K562 (cell line): ENCODE results near the gene IFI30. TPM values are rescaled to one million over a fixed set of nuclear protein-coding genes. Genes with fewer than 3 reads are reported as not detected.
A peak's percentile ranks its signal among the peaks of the same experiment; 100 is the strongest.

Experiments
- ATAC-seq: fragments of 200-7000 bp; cut with Tn5 transposase; 3 replicates; pipeline ENCODE4 v1.9.1; 2020; ENCODE audit warnings: moderate library complexity
- BruUV-seq: library from RNA; stranded (reverse); fragments of 400-500 nt; replicated peaks from 2 replicates; lab custom pipeline; 2021; lab: Mats Ljungman, UMichigan
- CTCF ChIA-PET: fragments of 300-600 bp; formaldehyde crosslinking; extraction: SDS; loops from one replicate; lab custom pipeline; 2021; ENCODE audit warnings: low intra/inter-chr PET ratio; lab: Yijun Ruan, JAX
- POLR2A ChIA-PET: fragments of 300-600, 350-650 bp; sonication (Branson Sonifier 250); formaldehyde crosslinking; extraction: SDS; loops from one replicate; lab custom pipeline; 2021; ENCODE audit warnings: antibody characterized with exemption, inconsistent platforms; lab: Yijun Ruan, JAX
- DNase-seq, 4 experiments: peaks; one replicate each; pipeline versions ENCODE4 v3.0.0 to v3.0.0-alpha.2; 2011 to 2018; ENCODE audit warnings: low spot score in 3 of 4, mixed read lengths in 3 of 4; ENCODE audit errors: extremely low read depth in 1 of 4
- FAIRE-seq: peaks from 2 replicates; lab custom pipeline; 2011; peaks lifted over from hg19 to GRCh38; lab: Jason Lieb, UNC
- H2AFZ ChIP-seq: 2 replicates; pipeline ENCODE4 v1.6.0; 2011; ENCODE audit warnings: low read depth, low read length, control low read depth, inconsistent platforms
- H3K27ac ChIP-seq: fragments of 200-600 bp; 3 replicates; pipeline ENCODE4 v1.8.0; 2011; ENCODE audit warnings: low read depth, mild to moderate bottlenecking, control low read depth, inconsistent platforms, low read length, moderate library complexity, mixed read lengths; ENCODE audit errors: extremely low read depth
- H3K27me3 ChIP-seq, 2 experiments: fragments of 300-600 bp in 1 of 2; 2 replicates in 1 of 2; 3 replicates in 1 of 2; pipeline versions ENCODE4 v1.6.0 to v1.8.0; 2011; ENCODE audit warnings: inconsistent platforms in 2 of 2, low read length in 2 of 2, mild to moderate bottlenecking in 1 of 2, mixed read lengths in 1 of 2, moderate library complexity in 1 of 2; ENCODE audit not compliant: control insufficient read depth in 2 of 2, insufficient read depth in 2 of 2
- H3K36me3 ChIP-seq: fragments of 300-600 bp; 3 replicates; pipeline ENCODE4 v1.8.0; 2011; ENCODE audit warnings: mild to moderate bottlenecking, low read length, inconsistent platforms; ENCODE audit not compliant: control insufficient read depth, insufficient read depth
- H3K4me1 ChIP-seq, 2 experiments: fragments of 200-600 bp in 1 of 2; replicated peaks in 1 of 2; 2 replicates in 1 of 2; 3 replicates in 1 of 2; pipeline versions ENCODE4 v1.5.1 to v1.8.0; 2011; ENCODE audit warnings: inconsistent platforms in 2 of 2, low read length in 2 of 2, mild to moderate bottlenecking in 1 of 2, mixed read lengths in 1 of 2, moderate library complexity in 1 of 2; ENCODE audit not compliant: control insufficient read depth in 2 of 2, insufficient read depth in 2 of 2
- H3K4me2 ChIP-seq: 2 replicates; pipeline ENCODE4 v1.6.1; 2011; ENCODE audit warnings: low read length, control low read depth, inconsistent platforms, mixed read lengths; ENCODE audit not compliant: insufficient read depth
- H3K4me3 ChIP-seq: fragments of 200-600 bp; sonication (generic), shearing (Covaris generic); 2 replicates; pipeline ENCODE4 v1.5.1; 2016; ENCODE audit warnings: control low read depth, inconsistent platforms
- H3K79me2 ChIP-seq: fragments of 200-600 bp; 3 replicates; pipeline ENCODE4 v1.8.0; 2011; ENCODE audit warnings: low read length, inconsistent platforms; ENCODE audit not compliant: control insufficient read depth, insufficient read depth
- H3K9ac ChIP-seq, 2 experiments: 2 replicates each; pipeline versions ENCODE4 v1.6.0 to v1.6.1; 2011; ENCODE audit warnings: low read depth in 2 of 2, low read length in 2 of 2, control low read depth in 1 of 2, inconsistent platforms in 1 of 2, mild to moderate bottlenecking in 1 of 2, mixed read lengths in 1 of 2; ENCODE audit not compliant: insufficient read depth in 1 of 2
- H3K9me1 ChIP-seq: one replicate; pipeline ENCODE4 v1.6.0; 2011; ENCODE audit warnings: inconsistent platforms, mild to moderate bottlenecking, low read length, moderate library complexity; ENCODE audit not compliant: control insufficient read depth, insufficient read depth
- H3K9me3 ChIP-seq: replicated peaks from 2 replicates; pipeline ENCODE4 v1.5.1; 2011; ENCODE audit warnings: low read depth, low read length, inconsistent platforms; ENCODE audit not compliant: control insufficient read depth, insufficient read depth
- H4K20me1 ChIP-seq: replicated peaks from 2 replicates; pipeline ENCODE4 v1.6.1; 2011; ENCODE audit warnings: low read length, inconsistent platforms, mixed read lengths; ENCODE audit not compliant: control insufficient read depth, insufficient read depth
- HDAC1 ChIP-seq, 2 experiments: fragments of 450-650 bp; IDR thresholded peaks; 2 replicates each; pipeline ENCODE4 v1.6.1; 2016 to 2017; ENCODE audit warnings: inconsistent platforms in 1 of 2, mild to moderate bottlenecking in 1 of 2, moderate library complexity in 1 of 2
- MAFK ChIP-seq: IDR thresholded peaks from 2 replicates; pipeline ENCODE4 v1.6.1; 2011; ENCODE audit warnings: low read length, improper control_type of control experiment
- MCM2 ChIP-seq: fragments of 450-650 bp; IDR thresholded peaks from 2 replicates; pipeline ENCODE4 v1.6.1; 2017; ENCODE audit warnings: low read depth, mild to moderate bottlenecking
- POLR2AphosphoS5 ChIP-seq: IDR thresholded peaks from 2 replicates; pipeline ENCODE4 v1.6.1; 2011; ENCODE audit warnings: mild to moderate bottlenecking, low read depth, low read length, moderate library complexity; ENCODE audit not compliant: control insufficient read depth, insufficient read depth
- RBM34 ChIP-seq: fragments of 200-400 bp; formaldehyde crosslinking; IDR thresholded peaks from 2 replicates; pipeline ENCODE4 v1.6.1; 2018; ENCODE audit warnings: low read length, borderline replicate concordance; ENCODE audit not compliant: insufficient read depth
- RCOR1 ChIP-seq, 2 experiments: IDR thresholded peaks; 2 replicates each; pipeline ENCODE4 v1.6.1; 2012; ENCODE audit warnings: low read depth in 2 of 2, low read length in 2 of 2, borderline replicate concordance in 1 of 2, improper control_type of control experiment in 1 of 2
- ZBTB12 ChIP-seq: fragments of 250-450 bp; sonication (Bioruptor Pico); IDR thresholded peaks from 2 replicates; pipeline ENCODE4 v1.4.0; 2020
- WGBS: fragments of 100-300 bp; shearing (Covaris generic); methylation state at CpG from one replicate; pipeline ENCODE4 v1.1.6; 2016; ENCODE audit warnings: low coverage, mixed read lengths; ENCODE audit not compliant: insufficient coverage; ENCODE audit errors: missing lambda C conversion rate; 5-methylcytosine and 5-hydroxymethylcytosine counted together
- in situ Hi-C: fragments of 300-500 bp; cut with MboI; formaldehyde crosslinking; loops from 4 replicates; pipeline ENCODE4 v1.15.0; 2018; ENCODE audit warnings: inconsistent platforms, mixed read lengths
- intact Hi-C: fragments of 100-400 bp; cut with micrococcal nuclease; formaldehyde crosslinking; loops from 2 replicates; pipeline ENCODE4 v1.14.2; 2022
- polyA plus RNA-seq, 8 experiments: library from polyadenylated mRNA; depleted of rRNA in 4 of 8; stranded (reverse) in 5 of 8; unstranded in 3 of 8; fragments of >200 nt; fragmentation: Nextera tagmentation in 2 of 8; fragmentation: Illumina TruSeq in 1 of 8; extraction: Ambion mirVana in 2 of 8; extraction: Trizol in 1 of 8; gene quantifications; 2 replicates each; pipeline versions ENCODE4 v1.2.1 to v1.2.3, GENCODE V29; 2011 to 2014; ENCODE audit warnings: inconsistent platforms in 1 of 8, missing spikeins in 1 of 8
- total RNA-seq, 7 experiments: library from RNA; depleted of rRNA in 6 of 7; stranded (reverse); fragments of >200 nt in 6 of 7; fragmentation: Illumina TruSeq in 2 of 7; extraction: Trizol in 2 of 7; gene quantifications; 2 replicates each; pipeline versions ENCODE4 v1.2.1 to v1.2.3, GENCODE V29; 2011 to 2021; ENCODE audit warnings: low replicate concordance in 1 of 7
- TF ChIP-seq, protein P1 (sequence below), 2 experiments: fragments of 450-650 bp in 1 of 2; sonication (generic) in 1 of 2; formaldehyde crosslinking in 1 of 2; IDR thresholded peaks; 2 replicates each; pipeline versions ENCODE4 v1.7.1 to v1.9.0; 2016 to 2022; ENCODE audit warnings: inconsistent platforms in 1 of 2, mild to moderate bottlenecking in 1 of 2, missing genetic modification reagents in 1 of 2

IFI30 gene
- total and polyA plus RNA-seq, 9 of the 15 experiments (the other 6 are each of a cell fraction or from before 2014, with no cell fraction given) = 63.7 to 430 (median 109) TPM

DNA sequence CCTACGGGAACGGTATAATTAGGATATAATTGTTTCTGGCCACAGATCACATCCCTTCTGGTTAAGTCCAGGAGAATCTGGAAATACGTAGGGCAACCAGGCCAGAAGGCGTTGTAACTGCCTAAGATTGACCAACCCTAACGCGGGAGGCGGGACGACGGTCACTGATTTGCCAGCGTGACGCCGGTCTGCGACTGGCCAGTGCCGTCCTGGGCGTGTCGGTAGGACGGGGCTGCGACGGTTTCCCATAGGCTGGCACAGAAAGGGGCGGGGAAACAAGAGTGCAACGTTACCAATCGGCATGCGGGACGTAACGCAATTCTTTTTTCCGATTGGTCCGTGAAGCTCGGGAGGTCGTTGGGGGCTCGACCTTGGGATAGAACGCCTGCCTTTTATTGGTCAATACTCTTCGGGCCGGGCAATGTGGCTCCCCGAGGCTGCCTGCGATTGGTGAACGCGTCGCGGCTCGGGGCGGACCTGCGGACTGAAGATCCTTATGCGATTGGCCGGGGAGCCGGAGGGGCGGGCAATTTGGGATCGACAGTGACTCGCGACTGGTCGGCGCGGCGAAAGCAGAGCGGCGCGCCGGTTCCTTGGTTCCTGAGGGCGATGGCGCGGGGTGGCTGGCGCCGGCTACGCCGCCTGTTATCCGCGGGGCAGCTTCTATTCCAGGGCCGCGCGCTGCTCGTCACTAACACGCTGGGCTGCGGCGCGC is 19.2 kb downstream of the IFI30 start, which contains the start of gene MPV17L2:
Gene MPV17L2 (plus strand): TSS at position 546 of the 715 bp plus-strand sequence. CDS start 64 bp downstream, at position 610.
- Histone ChIP-seq H2AFZ (peak within 1 kb of the TSS; percentile 88), H3K27ac (peak within 1 kb of the TSS; percentile 80), H3K79me2 (peaks cover 18% of the 10 kb centered on the region), H3K27me3 (no peaks in the 10 kb centered on the region), H4K20me1 (peaks cover 6% of the 10 kb centered on the region; the same call in 1 of the 2 replicates), H3K9ac (peak within 1 kb of the TSS; percentile 69 to 96), H3K4me1 (peaks cover 17 to 46% of the 10 kb centered on the region in 2 experiments; a peak in 4 of 5 replicates), H3K36me3 (peaks cover 26% of the 10 kb centered on the region; the same call in 2 of the 3 replicates), H3K9me3 (no peaks in the 10 kb centered on the region), H3K4me3 (peak within 1 kb of the TSS; percentile 89), H3K4me2 (peak within 1 kb of the TSS; percentile 94), H3K9me1 (no peaks in the 10 kb centered on the region)
- ChIA-PET CTCF (interaction anchor here (0.6 to 1.3 kb wide), 3 partner anchors 59 to 226 kb away, joined by 3 read pairs; partner anchors contain the start of gene SSBP4), POLR2A (interaction anchor here (0.6 to 2.3 kb wide), 17 partner anchors 9 to 292 kb away, joined by 3 to 11 read pairs (median 4); partner anchors contain the start of gene JUND)
- FAIRE-seq = peak; percentile 100
- BruUV-seq = no TSS peak
- in situ Hi-C loops = no loop called here
- WGBS = under 1% methylated on average over 65 of the region's 74 CpGs
- intact Hi-C loops = loop anchor here (1.0 kb wide), 1 partner anchor 130 kb away; the partner anchor contains the start of gene LSM4
- peak; percentile 93 for ATAC-seq
- DNase-seq = peak; percentile 89 to 100 (median 94)
- 0 out of 2 replicates have a peak, but pooled peaks have one; percentile 42 for TF ChIP-seq RBM34
- TF ChIP-seq ZBTB12 (CRISPR knock-in tag) = peak; percentile 77
- peak; percentile 58; the same call in 1 of the 2 replicates for TF ChIP-seq POLR2AphosphoS5
- peak in 1 of 2 experiments; percentile 66; a peak in 2 of 4 replicates for TF ChIP-seq RCOR1 (IDR thresholded peaks at IDR 0.05; ENCODE audit: borderline replicate concordance in 1 of 2, low read depth in 2 of 2, low read length in 2 of 2)
- TF ChIP-seq, protein P1, sequence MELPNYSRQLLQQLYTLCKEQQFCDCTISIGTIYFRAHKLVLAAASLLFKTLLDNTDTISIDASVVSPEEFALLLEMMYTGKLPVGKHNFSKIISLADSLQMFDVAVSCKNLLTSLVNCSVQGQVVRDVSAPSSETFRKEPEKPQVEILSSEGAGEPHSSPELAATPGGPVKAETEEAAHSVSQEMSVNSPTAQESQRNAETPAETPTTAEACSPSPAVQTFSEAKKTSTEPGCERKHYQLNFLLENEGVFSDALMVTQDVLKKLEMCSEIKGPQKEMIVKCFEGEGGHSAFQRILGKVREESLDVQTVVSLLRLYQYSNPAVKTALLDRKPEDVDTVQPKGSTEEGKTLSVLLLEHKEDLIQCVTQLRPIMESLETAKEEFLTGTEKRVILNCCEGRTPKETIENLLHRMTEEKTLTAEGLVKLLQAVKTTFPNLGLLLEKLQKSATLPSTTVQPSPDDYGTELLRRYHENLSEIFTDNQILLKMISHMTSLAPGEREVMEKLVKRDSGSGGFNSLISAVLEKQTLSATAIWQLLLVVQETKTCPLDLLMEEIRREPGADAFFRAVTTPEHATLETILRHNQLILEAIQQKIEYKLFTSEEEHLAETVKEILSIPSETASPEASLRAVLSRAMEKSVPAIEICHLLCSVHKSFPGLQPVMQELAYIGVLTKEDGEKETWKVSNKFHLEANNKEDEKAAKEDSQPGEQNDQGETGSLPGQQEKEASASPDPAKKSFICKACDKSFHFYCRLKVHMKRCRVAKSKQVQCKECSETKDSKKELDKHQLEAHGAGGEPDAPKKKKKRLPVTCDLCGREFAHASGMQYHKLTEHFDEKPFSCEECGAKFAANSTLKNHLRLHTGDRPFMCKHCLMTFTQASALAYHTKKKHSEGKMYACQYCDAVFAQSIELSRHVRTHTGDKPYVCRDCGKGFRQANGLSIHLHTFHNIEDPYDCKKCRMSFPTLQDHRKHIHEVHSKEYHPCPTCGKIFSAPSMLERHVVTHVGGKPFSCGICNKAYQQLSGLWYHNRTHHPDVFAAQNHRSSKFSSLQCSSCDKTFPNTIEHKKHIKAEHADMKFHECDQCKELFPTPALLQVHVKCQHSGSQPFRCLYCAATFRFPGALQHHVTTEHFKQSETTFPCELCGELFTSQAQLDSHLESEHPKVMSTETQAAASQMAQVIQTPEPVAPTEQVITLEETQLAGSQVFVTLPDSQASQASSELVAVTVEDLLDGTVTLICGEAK (IDR thresholded peaks at IDR 0.05) = no peak
- TF ChIP-seq, protein P1 (CRISPR knock-in tag; IDR thresholded peaks at IDR 0.05) = no peak
- TF ChIP-seq MAFK = no peak
- TF ChIP-seq HDAC1 (IDR thresholded peaks at IDR 0.05) = 0 out of 4 replicates have a peak, but pooled peaks of 1 of the 2 experiments have one; percentile 89
- no peak for TF ChIP-seq MCM2
